ENCODE measurements around the gene OR8D2.

Gene OR8D2

GRCh38 chr11:124311269-124311668, 8.7 kb downstream of the OR8D2 start:
- no peak overlapping the region for H3K27ac ChIP-seq
- no peak for TF ChIP-seq ZFX (IDR thresholded peaks at IDR 0.05)

- no peak for TF ChIP-seq CTCF (conservative IDR thresholded peaks at IDR 0.05)
- TF ChIP-seq ZFX (IDR thresholded peaks at IDR 0.05) = no peak
- no peak overlapping the region for H3K27ac ChIP-seq
Measured at GRCh38 chr11:124310721-124311120, 9.3 kb downstream of the OR8D2 start.

- TF ChIP-seq CTCF (conservative IDR thresholded peaks at IDR 0.05) (no peak), ZFX (IDR thresholded peaks at IDR 0.05) (no peak)
- H3K27ac ChIP-seq = no peak overlapping the region
Measured at GRCh38 chr11:124307093-124307492, 12.9 kb downstream of the OR8D2 start.

- TF ChIP-seq CTCF (conservative IDR thresholded peaks at IDR 0.05) = no peak
- no peak for TF ChIP-seq ZFX (IDR thresholded peaks at IDR 0.05)
- no peak overlapping the region for H3K27ac ChIP-seq
Measured at GRCh38 chr11:124302347-124303125, 17.5 kb downstream of the OR8D2 start.

- H3K27ac ChIP-seq = no peak overlapping the region
- TF ChIP-seq CTCF (conservative IDR thresholded peaks at IDR 0.05) = no peak
- TF ChIP-seq ZFX (IDR thresholded peaks at IDR 0.05) = no peak
Measured at GRCh38 chr11:124301548-124301947, 18.4 kb downstream of the OR8D2 start.

- no peak for TF ChIP-seq CTCF (conservative IDR thresholded peaks at IDR 0.05)
- TF ChIP-seq ZFX (IDR thresholded peaks at IDR 0.05) = no peak
- no peak overlapping the region for H3K27ac ChIP-seq
Measured at GRCh38 chr11:124297921-124298320, 22.1 kb downstream of the OR8D2 start.

GRCh38 chr11:124296016-124296415, 24.0 kb downstream of the OR8D2 start:
- no peak for TF ChIP-seq ZFX (IDR thresholded peaks at IDR 0.05)
- TF ChIP-seq CTCF (conservative IDR thresholded peaks at IDR 0.05) = no peak
- no peak overlapping the region for H3K27ac ChIP-seq

GRCh38 chr11:124294687-124295086, 25.3 kb downstream of the OR8D2 start:
- TF ChIP-seq ZFX (IDR thresholded peaks at IDR 0.05) = no peak
- no peak for TF ChIP-seq CTCF (conservative IDR thresholded peaks at IDR 0.05)
- H3K27ac ChIP-seq = no peak overlapping the region

Data from C4-2B (cell line).